Fibroblast of villous mesenchyme (primary cell): ENCODE results near the gene NFIX. TPM values are rescaled to one million over a fixed set of nuclear protein-coding genes. Genes with fewer than 3 reads are reported as not detected.

Source experiments
- DNase-seq: peaks from one replicate; pipeline ENCODE4 v3.0.0-alpha.2; 2010; ENCODE audit warnings: low read depth
- H3K4me3 ChIP-seq: 2 replicates; pipeline ENCODE4 v1.5.1; 2011; ENCODE audit warnings: low read depth, mild to moderate bottlenecking, low read length
- total RNA-seq: library from RNA; depleted of rRNA; stranded (reverse); fragments of >200 nt; gene quantifications from 2 replicates; pipeline ENCODE4 v1.2.3, GENCODE V29; 2012
- TF ChIP-seq, protein P1 (sequence below): IDR thresholded peaks from 2 replicates; pipeline ENCODE4 v1.5.1; 2012; ENCODE audit warnings: low read depth, mild to moderate bottlenecking, low read length; ENCODE audit not compliant: insufficient read depth

NFIX gene
- total RNA-seq, 1 donor: 30.2 TPM

DNA sequence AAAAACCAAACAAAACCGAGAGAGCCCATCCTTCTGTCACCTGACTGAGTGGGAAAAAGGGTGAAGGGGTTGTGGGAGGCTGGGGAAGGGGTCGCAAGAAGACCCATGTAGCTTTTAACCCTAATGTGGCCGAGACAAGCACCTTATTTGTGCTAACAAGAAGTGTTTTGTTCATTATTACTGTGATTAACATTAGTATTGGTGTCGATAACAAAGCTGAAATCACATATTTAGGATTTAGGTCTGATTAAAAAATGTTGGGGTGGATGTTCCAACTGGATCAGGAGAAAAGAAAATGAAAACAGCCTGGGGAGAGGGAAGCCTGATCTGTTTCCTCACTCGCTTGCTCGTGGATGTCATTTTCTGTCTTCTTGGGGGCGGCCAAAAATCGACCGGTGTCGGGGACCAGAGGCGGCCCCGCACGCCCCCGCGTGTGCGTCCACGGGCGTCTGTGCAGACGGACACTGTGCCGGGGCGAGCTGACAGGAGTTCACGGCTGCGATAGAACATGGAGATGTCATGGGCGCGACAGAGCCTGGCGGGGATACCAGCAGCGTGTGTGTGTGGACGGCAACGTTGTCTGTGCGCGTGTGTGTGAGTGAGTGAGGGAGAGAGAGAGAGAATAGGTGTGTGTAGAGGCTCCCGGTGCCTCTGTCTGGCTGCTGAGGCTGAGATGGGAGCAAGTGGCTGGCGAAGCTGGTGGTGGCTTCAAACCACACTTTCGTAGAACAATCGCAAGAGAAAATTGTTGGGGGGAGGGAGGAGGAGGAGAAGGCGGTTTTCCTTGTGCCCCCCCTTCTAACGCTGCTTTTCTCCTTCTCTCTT, 29.1 kb downstream of the NFIX start:
- DNase-seq: no peak
- peak overlapping the region; percentile 67 for H3K4me3 ChIP-seq
- TF ChIP-seq, protein P1, sequence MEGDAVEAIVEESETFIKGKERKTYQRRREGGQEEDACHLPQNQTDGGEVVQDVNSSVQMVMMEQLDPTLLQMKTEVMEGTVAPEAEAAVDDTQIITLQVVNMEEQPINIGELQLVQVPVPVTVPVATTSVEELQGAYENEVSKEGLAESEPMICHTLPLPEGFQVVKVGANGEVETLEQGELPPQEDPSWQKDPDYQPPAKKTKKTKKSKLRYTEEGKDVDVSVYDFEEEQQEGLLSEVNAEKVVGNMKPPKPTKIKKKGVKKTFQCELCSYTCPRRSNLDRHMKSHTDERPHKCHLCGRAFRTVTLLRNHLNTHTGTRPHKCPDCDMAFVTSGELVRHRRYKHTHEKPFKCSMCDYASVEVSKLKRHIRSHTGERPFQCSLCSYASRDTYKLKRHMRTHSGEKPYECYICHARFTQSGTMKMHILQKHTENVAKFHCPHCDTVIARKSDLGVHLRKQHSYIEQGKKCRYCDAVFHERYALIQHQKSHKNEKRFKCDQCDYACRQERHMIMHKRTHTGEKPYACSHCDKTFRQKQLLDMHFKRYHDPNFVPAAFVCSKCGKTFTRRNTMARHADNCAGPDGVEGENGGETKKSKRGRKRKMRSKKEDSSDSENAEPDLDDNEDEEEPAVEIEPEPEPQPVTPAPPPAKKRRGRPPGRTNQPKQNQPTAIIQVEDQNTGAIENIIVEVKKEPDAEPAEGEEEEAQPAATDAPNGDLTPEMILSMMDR: no peak

DNA sequence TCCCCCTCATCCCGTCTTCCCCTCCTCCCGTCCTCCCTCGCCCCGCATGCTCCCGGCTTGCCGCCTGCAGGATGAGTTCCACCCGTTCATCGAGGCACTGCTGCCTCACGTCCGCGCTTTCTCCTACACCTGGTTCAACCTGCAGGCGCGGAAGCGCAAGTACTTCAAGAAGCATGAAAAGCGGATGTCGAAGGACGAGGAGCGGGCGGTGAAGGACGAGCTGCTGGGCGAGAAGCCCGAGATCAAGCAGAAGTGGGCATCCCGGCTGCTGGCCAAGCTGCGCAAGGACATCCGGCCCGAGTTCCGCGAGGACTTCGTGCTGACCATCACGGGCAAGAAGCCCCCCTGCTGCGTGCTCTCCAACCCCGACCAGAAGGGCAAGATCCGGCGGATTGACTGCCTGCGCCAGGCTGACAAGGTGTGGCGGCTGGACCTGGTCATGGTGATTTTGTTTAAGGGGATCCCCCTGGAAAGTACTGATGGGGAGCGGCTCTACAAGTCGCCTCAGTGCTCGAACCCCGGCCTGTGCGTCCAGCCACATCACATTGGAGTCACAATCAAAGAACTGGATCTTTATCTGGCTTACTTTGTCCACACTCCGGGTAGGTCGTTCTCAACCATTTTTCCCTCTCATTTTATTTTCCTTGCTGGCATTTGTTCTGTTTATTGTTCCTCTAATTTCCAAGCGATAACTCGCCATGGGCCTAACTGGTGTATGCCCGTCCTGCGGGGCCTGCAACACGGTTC, 29.8 kb downstream of the NFIX start:
- no peak for DNase-seq
- TF ChIP-seq, protein P1: no peak

DNA sequence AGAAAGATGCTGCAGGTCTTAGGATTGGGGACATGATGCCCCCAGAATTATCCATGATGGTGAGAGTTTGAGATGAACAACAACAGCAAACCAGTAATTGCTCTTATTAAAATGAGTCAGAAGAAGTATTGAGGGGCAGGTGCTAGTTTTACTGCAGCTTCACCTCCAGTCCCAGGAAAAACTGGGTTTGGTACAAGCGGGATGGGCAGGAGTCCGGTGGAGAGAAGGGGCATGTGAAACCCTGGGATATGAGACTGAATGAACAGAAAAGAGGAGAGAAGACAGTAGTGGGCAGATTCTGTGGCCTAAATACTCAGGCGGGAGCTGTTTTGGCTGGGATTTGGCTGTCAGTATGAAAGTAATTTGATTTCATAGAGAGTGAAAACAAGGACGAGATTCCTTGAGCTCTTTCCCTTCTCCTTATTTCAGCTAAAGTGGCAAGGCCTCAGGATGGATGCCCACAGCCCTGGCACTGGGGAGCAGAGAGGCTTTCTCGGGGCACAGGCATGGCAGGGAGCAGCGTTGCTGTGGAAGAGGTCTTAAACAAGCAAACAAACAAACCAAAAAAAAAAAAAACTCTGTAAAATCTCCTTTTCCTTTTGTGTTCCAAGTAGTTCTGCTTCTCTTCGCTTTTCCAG, 30.7 kb downstream of the NFIX start:
- no peak for DNase-seq

More for the DNA sequence above, 29.8 kb downstream of the NFIX start:
- H3K4me3 ChIP-seq: peak overlapping the region; percentile 67

DNA sequence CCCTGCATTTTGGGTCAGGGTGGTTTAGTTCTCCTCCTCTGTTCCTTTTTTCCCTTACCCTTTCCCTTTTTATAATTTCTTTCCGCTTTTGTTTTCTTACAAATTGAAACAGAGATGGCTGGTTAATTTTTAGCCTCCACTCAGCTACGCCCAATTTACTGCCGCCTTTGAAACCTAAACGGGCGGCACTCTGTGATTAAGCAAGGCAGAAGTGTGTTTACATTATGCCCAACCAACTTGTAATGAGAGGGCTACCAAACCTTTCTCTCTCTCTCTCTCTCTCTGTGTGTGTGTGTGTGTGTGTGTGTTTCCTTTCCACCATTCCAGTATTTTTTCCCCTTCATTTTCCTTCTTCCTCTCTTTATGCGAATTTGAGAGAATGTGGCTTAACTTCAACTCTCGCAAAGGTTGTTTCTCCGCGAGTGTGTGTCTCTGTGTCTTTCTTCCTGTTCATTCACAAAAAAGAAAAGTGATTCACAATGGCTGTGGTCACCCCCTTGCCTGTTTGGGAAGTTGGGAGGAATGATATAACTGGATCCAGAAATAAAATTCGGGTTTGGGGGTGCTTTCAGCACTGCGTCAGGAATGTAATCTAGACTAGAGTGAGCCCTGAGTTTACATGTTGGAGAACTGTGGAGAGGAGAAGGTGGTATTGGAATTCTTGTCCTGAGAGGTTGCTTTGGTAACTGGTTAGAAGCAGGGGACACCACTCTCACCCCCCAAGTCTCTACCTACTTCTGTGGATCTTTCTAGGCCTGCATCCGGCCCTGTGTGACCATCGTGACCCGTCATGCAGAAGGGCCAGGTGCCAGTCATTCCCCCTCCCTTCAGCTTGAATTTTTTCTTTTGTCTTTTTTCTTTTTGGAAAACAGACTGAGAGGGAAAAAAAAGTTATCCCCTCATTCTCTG, 31.4 kb downstream of the NFIX start:
- peak overlapping the region; percentile 67 for H3K4me3 ChIP-seq
- peak; percentile 82 for DNase-seq

More for the DNA sequence above, 30.7 kb downstream of the NFIX start:
- TF ChIP-seq, protein P1: no peak
- H3K4me3 ChIP-seq: peak overlapping the region; percentile 67

DNA sequence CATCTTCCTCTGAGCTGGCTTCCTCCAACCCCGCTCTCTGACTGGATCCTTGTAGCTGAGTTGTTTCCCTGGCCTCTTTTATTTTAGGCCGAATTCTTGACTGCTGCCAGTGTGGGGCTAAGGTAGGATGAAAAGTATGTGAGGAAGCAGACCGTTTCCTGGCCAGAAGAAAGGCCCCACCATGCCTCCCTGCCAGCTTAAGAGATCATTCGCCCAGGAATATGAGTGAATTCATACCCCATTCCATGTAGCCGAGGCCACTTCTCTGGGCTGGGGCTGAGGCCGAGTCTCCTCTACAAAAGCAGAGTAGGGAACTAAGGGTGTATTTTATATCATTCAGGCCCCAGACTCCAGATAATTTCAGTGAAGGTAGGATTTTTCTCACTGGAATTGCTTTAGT, 32.3 kb downstream of the NFIX start:
- TF ChIP-seq, protein P1: no peak
- no peak for DNase-seq
- H3K4me3 ChIP-seq: no peak overlapping the region

More for the DNA sequence above, 31.4 kb downstream of the NFIX start:
- TF ChIP-seq, protein P1: no peak

DNA sequence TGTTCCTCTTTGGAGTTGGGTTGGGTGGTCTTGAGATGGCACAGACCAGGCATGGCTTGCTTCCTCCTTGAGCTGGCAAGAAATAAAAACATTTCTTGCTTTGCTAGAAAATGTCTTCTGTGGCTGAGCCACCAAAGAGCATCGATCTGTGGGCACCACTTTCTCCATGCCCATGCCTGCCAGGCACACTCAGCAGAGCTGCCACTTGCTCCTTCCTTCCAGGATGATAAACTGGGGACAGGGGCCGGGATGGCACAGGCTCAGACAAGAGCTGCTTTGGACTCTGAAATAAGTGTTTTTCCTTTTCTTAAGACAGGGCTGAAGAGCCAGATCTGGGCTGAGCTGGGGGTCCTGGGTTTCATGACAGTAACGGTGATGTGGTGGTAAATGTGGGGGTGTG, 32.8 kb downstream of the NFIX start:
- TF ChIP-seq, protein P1: no peak
- H3K4me3 ChIP-seq: no peak overlapping the region
- DNase-seq: no peak
